Measurements from ENCODE around the gene DNA2. TPM values are rescaled to one million over a fixed set of nuclear protein-coding genes. Genes with fewer than 3 reads are reported as not detected.

DNA2 gene
- total and polyA plus RNA-seq, 12 donors = 1.1 to 4.4 (median 2.4) TPM

DNA sequence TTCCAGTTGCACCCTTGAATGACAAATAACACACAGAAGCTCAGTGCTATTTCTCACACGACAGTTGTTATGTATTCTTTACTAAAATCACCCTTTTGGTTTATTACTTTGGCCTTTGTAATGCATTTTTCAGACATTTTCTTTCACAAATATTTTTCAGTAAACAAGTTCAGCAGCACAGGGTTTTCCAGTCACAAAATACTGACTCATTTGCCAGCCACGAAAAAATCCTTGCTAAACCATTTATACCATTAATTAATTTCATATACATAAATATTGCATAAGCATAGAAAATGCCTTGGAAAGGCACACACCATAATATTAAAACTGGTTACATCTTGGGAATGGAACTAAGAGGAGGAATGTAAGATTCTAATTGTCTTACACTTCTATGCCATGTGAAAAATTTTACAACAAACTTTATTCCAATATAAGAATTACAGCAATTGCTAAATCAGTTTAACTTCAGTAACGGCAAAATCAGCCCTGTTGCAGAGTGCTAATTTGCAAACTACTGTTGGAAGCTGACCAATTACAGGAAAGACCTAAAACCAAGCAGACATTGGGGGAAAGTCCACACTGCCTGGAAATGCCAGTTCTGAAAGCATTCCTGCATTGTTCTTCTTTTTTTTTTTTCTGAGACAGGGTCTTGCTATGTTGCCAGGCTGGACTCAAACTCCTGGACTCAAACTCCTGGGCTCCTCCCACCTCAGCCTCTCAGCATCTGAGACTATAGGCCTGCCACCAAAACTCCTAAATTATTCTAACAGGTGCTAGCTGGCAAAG, 107.5 kb downstream of the DNA2 start:
- TF ChIP-seq, protein P1, sequence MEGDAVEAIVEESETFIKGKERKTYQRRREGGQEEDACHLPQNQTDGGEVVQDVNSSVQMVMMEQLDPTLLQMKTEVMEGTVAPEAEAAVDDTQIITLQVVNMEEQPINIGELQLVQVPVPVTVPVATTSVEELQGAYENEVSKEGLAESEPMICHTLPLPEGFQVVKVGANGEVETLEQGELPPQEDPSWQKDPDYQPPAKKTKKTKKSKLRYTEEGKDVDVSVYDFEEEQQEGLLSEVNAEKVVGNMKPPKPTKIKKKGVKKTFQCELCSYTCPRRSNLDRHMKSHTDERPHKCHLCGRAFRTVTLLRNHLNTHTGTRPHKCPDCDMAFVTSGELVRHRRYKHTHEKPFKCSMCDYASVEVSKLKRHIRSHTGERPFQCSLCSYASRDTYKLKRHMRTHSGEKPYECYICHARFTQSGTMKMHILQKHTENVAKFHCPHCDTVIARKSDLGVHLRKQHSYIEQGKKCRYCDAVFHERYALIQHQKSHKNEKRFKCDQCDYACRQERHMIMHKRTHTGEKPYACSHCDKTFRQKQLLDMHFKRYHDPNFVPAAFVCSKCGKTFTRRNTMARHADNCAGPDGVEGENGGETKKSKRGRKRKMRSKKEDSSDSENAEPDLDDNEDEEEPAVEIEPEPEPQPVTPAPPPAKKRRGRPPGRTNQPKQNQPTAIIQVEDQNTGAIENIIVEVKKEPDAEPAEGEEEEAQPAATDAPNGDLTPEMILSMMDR (IDR thresholded peaks at IDR 0.05) = no peak
- Histone ChIP-seq H3K4me1 (no peaks in the 10 kb centered on the region), H3K36me3 (peaks cover 0 to 94% (median 28%) of the 10 kb centered on the region in 9 donors), H3K27me3 (no peaks in the 10 kb centered on the region), H3K9me3 (no peaks in the 10 kb centered on the region), H3K27ac (no peak overlapping the region), H3K4me3 (no peak overlapping the region)
- intact Hi-C loops (cut with DNase I) = loop anchor here in 1 of 10 donors (10.0 kb wide), 1 partner anchor 391 kb away; no protein-coding TSS in a partner anchor
- no peak for ATAC-seq
- 91 to 92% methylated on average over 3 of the region's 3 CpGs for WGBS, 2 donors
- no peak for DNase-seq

Other genes starting within 250 kb of the DNA2 start
- gene ATOH7, start 239.9 kb downstream of the DNA2 start, total RNA-seq = not detected
- gene ATOH7, start 239.9 kb downstream of the DNA2 start, polyA plus RNA-seq = under 1 TPM in 1 of 2 donors, not detected in 1; 0.01 TPM
- 100 to 1,000 TPM in 6 of 10 donors, 10 to 100 TPM in 4; 81.8 to 130 (median 105) TPM for gene HNRNPH3, start 139.9 kb downstream of the DNA2 start, total RNA-seq
- gene HNRNPH3, start 139.9 kb downstream of the DNA2 start, polyA plus RNA-seq = 100 to 1,000 TPM; 106 to 146 TPM
- 1 to 10 TPM; 2.6 to 8.1 (median 6.1) TPM for gene PBLD, start 139.0 kb downstream of the DNA2 start, total RNA-seq
- 1 to 10 TPM; 1.3 to 1.8 TPM for gene PBLD, start 139.0 kb downstream of the DNA2 start, polyA plus RNA-seq
- gene RUFY2, start 64.7 kb downstream of the DNA2 start, total RNA-seq = 10 to 100 TPM in 4 of 10 donors, 1 to 10 TPM in 6; 7.3 to 11.6 (median 8.3) TPM
- gene RUFY2, start 64.7 kb downstream of the DNA2 start, polyA plus RNA-seq = 1 to 10 TPM; 2.6 to 9.7 TPM
- gene SLC25A16, start 55.5 kb upstream of the DNA2 start, total RNA-seq = 10 to 100 TPM; 11.8 to 27.3 (median 21.1) TPM
- gene SLC25A16, start 55.5 kb upstream of the DNA2 start, polyA plus RNA-seq = 10 to 100 TPM in 1 of 2 donors, 1 to 10 TPM in 1; 4.6 to 33.5 TPM
- 1 to 10 TPM; 1.9 to 4.2 (median 3.1) TPM for gene TET1, start 88.4 kb upstream of the DNA2 start, total RNA-seq
- under 1 TPM; 0.17 to 0.29 TPM for gene TET1, start 88.4 kb upstream of the DNA2 start, polyA plus RNA-seq
- gene CCAR1, start 249.3 kb upstream of the DNA2 start, total RNA-seq = 10 to 100 TPM; 23.5 to 37.1 (median 30.5) TPM
- 10 to 100 TPM; 24.1 to 62.3 TPM for gene CCAR1, start 249.3 kb upstream of the DNA2 start, polyA plus RNA-seq

Measured in heart right ventricle (tissue), 16 donors.